Measurements from ENCODE around the gene RELL2.

RELL2 gene

DNA sequence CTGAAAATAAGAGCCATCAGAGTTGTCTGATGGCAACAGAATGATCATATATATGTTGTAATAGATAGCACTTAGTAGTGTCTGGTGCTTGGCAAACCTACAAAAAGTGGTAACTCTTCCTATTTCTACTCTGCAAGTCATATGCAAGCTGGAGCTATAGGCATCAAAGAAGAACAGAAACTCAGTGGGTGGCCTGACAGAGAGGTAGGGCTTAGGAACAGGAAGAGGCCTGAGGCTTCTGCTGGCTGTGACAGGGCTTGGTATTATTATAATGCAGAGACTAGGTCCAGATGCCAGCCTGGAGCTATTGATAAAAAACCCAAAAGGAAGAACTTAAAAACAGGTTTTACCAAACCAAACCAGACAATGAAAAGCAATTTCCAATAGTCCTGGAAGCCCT is 13.6 kb upstream of the RELL2 start:
- no peak for DNase-seq

- no peak for DNase-seq
These were observed 13.2 kb upstream of the RELL2 start for GRCh38 chr5:141623611-141624010.

GRCh38 chr5:141628175-141628788 is 8.5 kb upstream of the RELL2 start:
- DNase-seq, result no peak

- no peak for DNase-seq
These were observed 6.1 kb upstream of the RELL2 start for GRCh38 chr5:141630570-141631140.

DNA sequence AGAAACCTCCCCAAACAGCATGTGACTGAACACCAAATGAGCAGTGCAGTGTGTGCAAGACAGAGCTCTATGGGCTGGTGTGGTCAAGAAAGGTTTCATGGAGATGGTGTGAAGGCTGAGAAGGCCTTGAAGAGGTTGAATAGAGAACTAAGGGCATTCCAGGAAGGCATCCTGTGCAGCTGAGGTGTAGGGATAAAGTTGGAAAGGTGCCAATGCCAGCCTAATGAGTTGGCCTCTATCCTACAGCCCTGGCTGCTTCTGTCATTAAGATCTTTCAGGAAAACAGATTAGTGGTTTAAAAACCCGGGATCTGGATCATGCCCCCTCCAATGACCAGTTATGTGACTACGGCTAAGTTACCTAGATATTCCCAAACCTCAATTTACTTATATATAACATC is 4.1 kb upstream of the RELL2 start:
- no peak for DNase-seq

DNA sequence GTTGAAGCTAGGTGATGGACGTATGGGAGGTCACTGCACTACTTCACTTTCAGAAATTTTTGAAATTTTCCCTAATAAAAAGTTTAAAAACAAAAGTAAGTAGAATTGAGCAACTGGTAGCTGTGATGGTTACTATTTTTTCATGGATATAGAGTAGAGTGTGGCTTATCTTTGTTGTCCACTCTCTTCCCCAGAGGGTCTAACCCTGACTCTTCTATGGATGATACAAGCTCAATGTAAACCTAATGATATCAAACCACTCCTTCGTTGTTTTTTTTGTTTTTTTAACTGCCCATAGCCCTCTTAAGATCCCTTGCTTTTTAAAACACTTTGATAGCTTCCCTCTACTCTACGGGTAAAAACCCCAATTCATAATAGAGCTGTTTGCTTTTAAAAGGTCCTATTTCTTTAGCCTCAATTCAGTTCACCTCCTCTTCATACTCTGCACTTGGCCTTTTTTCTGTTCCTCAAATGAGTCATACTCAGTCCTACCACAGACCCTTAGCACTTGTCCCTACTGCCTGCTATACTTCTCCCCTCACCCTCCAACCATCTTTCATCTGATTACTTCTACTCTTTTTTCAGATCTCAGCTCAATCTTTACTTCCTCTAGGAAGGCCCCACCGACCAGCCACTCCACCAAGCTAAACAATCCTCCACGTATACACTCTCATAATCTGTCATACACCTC is 2.8 kb upstream of the RELL2 start:
- DNase-seq, result no peak

DNA sequence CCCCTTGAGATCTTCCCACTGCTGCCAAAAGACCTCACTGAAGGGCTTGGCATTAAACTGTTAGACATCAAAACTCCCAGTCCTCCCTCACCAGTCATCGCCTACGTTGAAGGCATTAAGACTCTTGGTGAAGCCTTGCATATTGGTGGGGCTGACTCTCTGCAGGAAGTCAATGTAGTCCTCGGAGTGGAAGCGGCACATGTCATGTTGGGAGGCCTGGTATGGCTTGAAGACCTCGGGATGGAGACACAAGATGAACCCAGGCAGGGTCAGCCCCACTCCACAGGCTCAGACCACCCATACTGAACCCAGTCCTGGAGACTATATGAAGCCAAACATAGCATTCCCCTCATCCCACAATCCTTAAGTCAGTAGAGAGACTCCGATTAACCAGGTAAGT is 2.1 kb upstream of the RELL2 start:
- DNase-seq, result no peak

DNA sequence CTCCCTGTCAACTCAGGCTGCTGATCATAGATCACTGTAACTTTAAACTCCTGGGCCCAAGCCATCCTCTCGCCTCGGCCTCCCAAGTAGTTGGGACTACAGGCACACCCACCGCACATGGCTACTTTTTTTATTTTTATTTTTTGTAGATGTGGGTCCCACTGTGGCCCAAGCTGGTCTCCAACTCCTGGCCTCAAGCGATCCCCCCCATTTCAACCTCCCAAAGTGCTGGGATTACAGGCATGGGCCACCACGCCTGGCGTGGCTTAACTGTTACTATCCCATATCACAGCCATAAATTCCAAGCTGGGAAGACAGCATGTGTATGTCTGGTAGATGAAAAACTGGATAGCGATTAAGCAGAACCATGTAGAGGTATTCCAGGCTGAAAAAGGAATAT is 1.2 kb upstream of the RELL2 start:
- no peak for DNase-seq

DNA sequence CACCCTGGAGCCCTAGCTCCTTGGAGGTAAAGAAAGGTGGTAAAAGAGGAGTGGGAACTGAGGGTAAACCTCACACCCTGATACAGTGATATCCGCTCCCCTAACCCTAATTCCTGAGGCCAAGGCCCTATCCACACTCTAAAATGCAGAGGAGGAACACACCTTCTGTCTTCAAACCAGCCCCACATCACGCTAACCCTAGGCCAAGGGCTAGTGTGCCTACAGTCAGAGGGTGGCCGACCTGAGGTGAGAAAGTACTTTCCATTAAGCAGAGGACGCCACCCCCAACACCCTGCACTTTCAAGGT is 738 bp upstream of the RELL2 start:
- DNase-seq, result no peak

DNA sequence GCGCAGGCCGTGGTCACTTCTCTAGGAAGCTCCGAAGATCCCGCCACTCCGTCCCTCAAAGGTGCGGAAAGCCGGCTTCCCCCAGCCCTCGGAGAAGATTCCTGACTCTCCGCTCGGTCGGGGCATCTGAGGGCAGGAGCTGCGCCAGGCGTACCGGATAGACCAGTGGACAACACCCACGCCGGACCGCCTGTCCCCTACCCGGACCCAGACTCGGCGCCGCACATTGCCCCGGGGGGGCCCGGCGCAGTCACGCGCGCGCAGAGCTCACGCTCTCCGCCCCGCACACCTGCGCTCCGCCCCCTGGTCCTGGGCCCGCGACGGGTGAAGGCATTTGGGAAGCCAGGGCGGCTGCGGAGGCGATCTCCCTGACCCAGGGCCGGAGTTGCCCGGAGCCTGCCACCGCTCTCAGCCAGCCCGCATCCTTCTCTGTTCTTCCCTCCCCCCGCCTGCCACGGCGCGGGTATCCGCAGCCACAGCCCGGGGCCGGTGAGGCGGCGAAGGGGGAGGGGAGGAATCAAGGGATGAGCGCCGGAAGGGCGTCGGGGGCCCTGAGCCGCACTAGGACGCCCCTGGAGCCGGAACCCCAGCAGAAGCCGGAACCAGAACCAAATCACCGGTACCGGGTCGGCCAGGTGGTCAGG is 448 bp downstream of the RELL2 start:
- peak; percentile 59 for DNase-seq

DNA sequence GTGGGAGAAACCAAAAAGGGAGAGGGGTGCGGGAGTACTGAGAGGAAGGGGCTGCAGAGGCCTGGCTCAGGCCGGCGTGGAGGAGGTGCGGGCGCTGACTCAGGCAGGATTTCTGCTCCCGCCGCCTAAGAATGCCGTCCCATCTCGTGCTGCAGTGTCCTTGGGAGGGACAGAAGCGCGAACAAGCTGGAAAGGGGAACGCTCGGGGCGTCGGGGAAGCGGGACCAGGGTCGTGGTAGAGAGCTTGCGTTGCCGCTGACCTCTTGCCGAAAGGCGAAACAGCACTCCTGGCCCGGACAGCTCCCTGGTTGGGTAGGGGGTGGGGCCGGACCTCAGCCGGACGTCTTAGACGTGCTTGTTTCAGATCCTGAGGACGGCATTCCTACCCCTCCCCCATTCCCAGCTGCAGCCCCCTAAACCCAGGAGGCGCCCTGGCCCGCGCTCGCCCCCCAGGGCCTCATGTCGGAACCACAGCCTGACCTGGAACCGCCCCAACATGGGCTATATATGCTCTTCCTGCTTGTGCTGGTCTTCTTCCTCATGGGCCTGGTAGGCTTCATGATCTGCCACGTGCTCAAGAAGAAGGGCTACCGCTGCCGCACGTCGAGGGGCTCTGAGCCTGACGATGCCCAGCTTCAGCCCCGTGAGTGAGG is 1.1 kb downstream of the RELL2 start:
- peak; percentile 74 for DNase-seq

GRCh38 chr5:141638771-141639170 is 2.0 kb downstream of the RELL2 start:
- no peak for DNase-seq

- DNase-seq, result no peak
These were observed 2.7 kb downstream of the RELL2 start for GRCh38 chr5:141639357-141640050.

GRCh38 chr5:141640051-141640415 is 3.2 kb downstream of the RELL2 start:
- DNase-seq, result no peak

- DNase-seq, result no peak
These were observed 3.9 kb downstream of the RELL2 start for GRCh38 chr5:141640698-141641097.

DNA sequence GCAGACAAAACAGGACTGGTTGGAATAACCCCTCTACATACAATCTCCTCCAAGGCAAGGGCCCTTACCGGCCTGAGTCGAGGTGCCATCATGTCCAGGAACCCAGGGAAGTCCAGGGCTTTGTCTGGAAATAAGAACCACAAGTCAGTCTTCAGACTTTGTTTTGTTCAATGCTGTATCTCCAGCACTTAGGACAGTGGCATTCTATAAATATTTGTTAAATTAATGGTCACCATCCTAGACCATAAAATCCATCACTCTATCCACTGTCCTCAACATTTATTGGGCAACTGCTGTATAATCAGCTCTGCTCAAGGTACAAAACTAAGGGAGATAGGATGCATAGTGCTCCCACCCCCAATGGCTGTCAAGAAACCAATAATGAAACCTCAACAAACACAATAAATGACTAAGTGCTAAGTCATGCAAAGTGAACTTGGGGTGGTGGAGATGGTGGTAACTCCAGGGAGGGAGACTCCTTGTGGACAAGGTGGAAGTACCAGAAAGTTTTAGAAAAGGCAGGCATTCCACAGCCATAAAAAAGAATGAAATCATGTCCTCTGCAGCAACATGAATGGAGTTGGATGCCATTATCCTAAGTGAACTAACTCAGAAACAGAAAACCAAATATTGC is 5.0 kb downstream of the RELL2 start:
- no peak for DNase-seq

DNA sequence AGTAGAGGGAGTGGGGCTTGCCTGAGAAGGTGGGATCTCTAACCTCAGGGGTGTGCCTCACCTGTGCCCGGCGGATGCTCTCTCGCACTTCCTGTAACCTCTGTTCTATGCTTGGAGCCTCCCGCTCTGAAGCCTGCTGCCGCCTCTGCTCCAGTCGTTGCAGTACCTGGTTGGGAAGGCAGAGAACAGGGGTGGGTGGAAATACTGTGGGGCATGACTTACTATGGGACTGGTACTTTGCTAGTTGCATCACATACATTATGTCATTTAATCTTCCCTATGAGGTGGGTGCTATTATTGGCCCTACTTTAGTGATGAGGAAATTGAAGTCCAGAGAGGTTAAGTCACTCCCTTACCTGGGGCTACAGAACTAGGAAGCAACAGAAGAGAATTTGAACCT is 9.2 kb downstream of the RELL2 start:
- no peak for DNase-seq

DNA sequence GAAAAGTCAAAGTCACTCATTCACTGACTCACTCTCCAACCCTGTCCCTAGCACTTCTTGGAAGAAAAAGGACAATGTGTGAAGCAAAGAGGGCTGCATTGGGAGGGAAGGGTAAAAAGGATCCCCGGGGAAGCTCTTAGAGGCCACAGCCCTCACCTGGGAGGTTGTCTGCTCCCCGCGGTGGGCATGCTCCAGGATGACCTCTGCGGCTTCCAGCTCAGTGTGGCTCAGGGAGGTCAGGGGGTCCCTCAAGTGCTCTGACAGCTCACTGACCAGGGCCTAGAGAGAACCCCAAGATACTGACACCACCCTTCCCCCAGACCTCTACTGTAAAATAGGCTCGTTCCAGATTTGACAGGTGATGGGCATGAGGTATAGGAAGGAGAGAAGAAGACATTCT is 10.4 kb downstream of the RELL2 start:
- DNase-seq, result no peak

- no peak for DNase-seq
These were observed 11.1 kb downstream of the RELL2 start for GRCh38 chr5:141647851-141648250.

GRCh38 chr5:141649056-141649688 is 12.4 kb downstream of the RELL2 start:
- no peak for DNase-seq

- no peak for DNase-seq
These were observed 13.2 kb downstream of the RELL2 start for GRCh38 chr5:141649972-141650371.
